Measurements from ENCODE around the gene GIT2.

GIT2 gene

GRCh38 chr12:109888179-109889020, 107.8 kb downstream of the GIT2 start:
- H3K4me2 ChIP-seq: no peak overlapping the region
- no peak for TF ChIP-seq CTCF (conservative IDR thresholded peaks at IDR 0.05; ENCODE audit: low read depth, low read length)
- no peaks in the 10 kb centered on the region for H3K27me3 ChIP-seq (ENCODE audit: insufficient read depth, low read depth)
- no peak overlapping the region for H3K27ac ChIP-seq
- no peak overlapping the region for H3K4me3 ChIP-seq (IDR thresholded peaks at IDR 0.05; ENCODE audit: insufficient read depth, low read depth, low read length)
- H3K9ac ChIP-seq: no peak overlapping the region
- no peaks in the 10 kb centered on the region for H3K79me2 ChIP-seq (ENCODE audit: insufficient read depth, low read depth)
- no peaks in the 10 kb centered on the region for H4K20me1 ChIP-seq (ENCODE audit: insufficient read depth)
- H3K4me1 ChIP-seq (ENCODE audit: low read depth, poor library complexity, severe bottlenecking): peaks cover 27% of the 10 kb centered on the region
- H3K36me3 ChIP-seq (ENCODE audit: insufficient read depth): no peaks in the 10 kb centered on the region
- H2AFZ ChIP-seq (ENCODE audit: low read depth): no peak overlapping the region

GRCh38 chr12:109885616-109886015, 110.6 kb downstream of the GIT2 start:
- Histone ChIP-seq H3K36me3 (ENCODE audit: insufficient read depth) (no peaks in the 10 kb centered on the region), H3K4me2 (no peak overlapping the region), H3K27me3 (ENCODE audit: insufficient read depth, low read depth) (no peaks in the 10 kb centered on the region), H3K79me2 (ENCODE audit: insufficient read depth, low read depth) (no peaks in the 10 kb centered on the region), H3K4me3 (IDR thresholded peaks at IDR 0.05; ENCODE audit: insufficient read depth, low read depth, low read length) (no peak overlapping the region), H3K4me1 (ENCODE audit: low read depth, poor library complexity, severe bottlenecking) (no peaks in the 10 kb centered on the region), H2AFZ (ENCODE audit: low read depth) (no peak overlapping the region), H4K20me1 (ENCODE audit: insufficient read depth) (no peaks in the 10 kb centered on the region), H3K9ac (no peak overlapping the region), H3K27ac (no peak overlapping the region)
- no peak for TF ChIP-seq CTCF (conservative IDR thresholded peaks at IDR 0.05; ENCODE audit: low read depth, low read length)

- no peak overlapping the region for H3K4me2 ChIP-seq
- H3K27me3 ChIP-seq (ENCODE audit: insufficient read depth, low read depth): no peaks in the 10 kb centered on the region
- H3K36me3 ChIP-seq (ENCODE audit: insufficient read depth): no peaks in the 10 kb centered on the region
- H3K9ac ChIP-seq: no peak overlapping the region
- TF ChIP-seq CTCF (conservative IDR thresholded peaks at IDR 0.05; ENCODE audit: low read depth, low read length): no peak
- peaks cover 7% of the 10 kb centered on the region for H3K4me1 ChIP-seq (ENCODE audit: low read depth, poor library complexity, severe bottlenecking)
- H3K27ac ChIP-seq: no peak overlapping the region
- no peak overlapping the region for H3K4me3 ChIP-seq (IDR thresholded peaks at IDR 0.05; ENCODE audit: insufficient read depth, low read depth, low read length)
- peaks cover 14% of the 10 kb centered on the region; the same call in 1 of the 2 replicates for H3K79me2 ChIP-seq (ENCODE audit: insufficient read depth, low read depth)
- H2AFZ ChIP-seq (ENCODE audit: low read depth): no peak overlapping the region
- H4K20me1 ChIP-seq (ENCODE audit: insufficient read depth): no peaks in the 10 kb centered on the region
These were observed 112.7 kb downstream of the GIT2 start for GRCh38 chr12:109883461-109883860.

- TF ChIP-seq CTCF (conservative IDR thresholded peaks at IDR 0.05; ENCODE audit: low read depth, low read length): no peak
These were observed 114.4 kb downstream of the GIT2 start for GRCh38 chr12:109881752-109882151.

More at GRCh38 chr12:109881752-109882151, 114.4 kb downstream of the GIT2 start:
- H3K36me3 ChIP-seq (ENCODE audit: insufficient read depth): no peaks in the 10 kb centered on the region
- H4K20me1 ChIP-seq (ENCODE audit: insufficient read depth): no peaks in the 10 kb centered on the region
- H3K4me3 ChIP-seq (IDR thresholded peaks at IDR 0.05; ENCODE audit: insufficient read depth, low read depth, low read length): no peak overlapping the region
- peaks cover 25% of the 10 kb centered on the region for H3K4me1 ChIP-seq (ENCODE audit: low read depth, poor library complexity, severe bottlenecking)
- H2AFZ ChIP-seq (ENCODE audit: low read depth): no peak overlapping the region
- H3K27me3 ChIP-seq (ENCODE audit: insufficient read depth, low read depth): no peaks in the 10 kb centered on the region
- no peak overlapping the region for H3K27ac ChIP-seq
- H3K79me2 ChIP-seq (ENCODE audit: insufficient read depth, low read depth): peaks cover 29% of the 10 kb centered on the region; the same call in 1 of the 2 replicates
- H3K4me2 ChIP-seq: no peak overlapping the region
- H3K9ac ChIP-seq: no peak overlapping the region
